Activated T-cell treated with anti-CD3 and anti-CD28 coated beads, Interleukin-2, amount 50 U/mL, for 4 hours (primary cell): ENCODE data around the gene LINGO1. TPM values are rescaled to one million over a fixed set of nuclear protein-coding genes. Genes with fewer than 3 reads are reported as not detected.

Experiments
- ATAC-seq, 2 donors: fragments of 200-7000 bp; cut with Tn5 transposase; one replicate each; pipeline ENCODE4 v1.10.0; 2021
- DNase-seq: peaks from one replicate; pipeline ENCODE4 v3.0.0-alpha.2; 2020
- H3K27me3 Mint-ChIP-seq: one replicate; pipeline ENCODE4 v1.8.0; 2021; ENCODE audit warnings: low read depth, mixed read lengths
- H3K36me3 Mint-ChIP-seq: one replicate; pipeline ENCODE4 v1.8.0; 2022; ENCODE audit warnings: mixed read lengths; ENCODE audit not compliant: insufficient read depth
- H3K4me1 Mint-ChIP-seq: one replicate; pipeline ENCODE4 v1.8.0; 2021; ENCODE audit warnings: low read depth, mixed read lengths
- H3K4me3 Mint-ChIP-seq: one replicate; pipeline ENCODE4 v1.8.0; 2021; ENCODE audit warnings: mild to moderate bottlenecking, moderate library complexity, mixed read lengths
- H3K9me3 Mint-ChIP-seq: one replicate; pipeline ENCODE4 v1.8.0; 2021; ENCODE audit warnings: mixed read lengths
- total RNA-seq, 3 donors: library from RNA; stranded (reverse); gene quantifications; one replicate each; pipeline ENCODE4 v1.2.1, GENCODE V29; 2021

LINGO1 gene
- total RNA-seq, 3 donors from 2014 or later, result not detected

- DNase-seq (no peak), ATAC-seq (no peak)
- Mint-ChIP-seq H3K4me3 (no peak overlapping the region), H3K27me3 (peaks cover 15% of the 10 kb centered on the region), H3K36me3 (no peaks in the 10 kb centered on the region), H3K4me1 (no peaks in the 10 kb centered on the region), H3K9me3 (no peaks in the 10 kb centered on the region)
Observed at GRCh38 chr15:77665530-77666295, 33.0 kb upstream of the LINGO1 start.

GRCh38 chr15:77664428-77664827 lies 31.7 kb upstream of the LINGO1 start:
- H3K9me3 Mint-ChIP-seq, result no peaks in the 10 kb centered on the region
- no peak for ATAC-seq

GRCh38 chr15:77663256-77663655 lies 30.5 kb upstream of the LINGO1 start:
- ATAC-seq (no peak), DNase-seq (no peak)
- Mint-ChIP-seq H3K4me1 (no peaks in the 10 kb centered on the region), H3K36me3 (no peaks in the 10 kb centered on the region), H3K27me3 (peaks cover 13% of the 10 kb centered on the region), H3K9me3 (no peaks in the 10 kb centered on the region), H3K4me3 (no peak overlapping the region)

More at GRCh38 chr15:77664428-77664827, 31.7 kb upstream of the LINGO1 start:
- no peaks in the 10 kb centered on the region for H3K4me1 Mint-ChIP-seq
- H3K4me3 Mint-ChIP-seq, result no peak overlapping the region
- H3K36me3 Mint-ChIP-seq, result no peaks in the 10 kb centered on the region
- no peak for DNase-seq
- H3K27me3 Mint-ChIP-seq, result peaks cover 9% of the 10 kb centered on the region

- Mint-ChIP-seq H3K9me3 (no peaks in the 10 kb centered on the region), H3K27me3 (peaks cover 23% of the 10 kb centered on the region), H3K36me3 (no peaks in the 10 kb centered on the region), H3K4me1 (no peaks in the 10 kb centered on the region), H3K4me3 (no peak overlapping the region)
- DNase-seq (no peak), ATAC-seq (peak in 1 of 2 donors; percentile 60)
Observed at GRCh38 chr15:77659350-77660321, 26.9 kb upstream of the LINGO1 start.

- H3K4me1 Mint-ChIP-seq, result no peaks in the 10 kb centered on the region
- H3K4me3 Mint-ChIP-seq, result no peak overlapping the region
Observed at GRCh38 chr15:77658304-77658703, 25.6 kb upstream of the LINGO1 start.

GRCh38 chr15:77657634-77658238 lies 25.0 kb upstream of the LINGO1 start:
- H3K4me3 Mint-ChIP-seq, result no peak overlapping the region
- no peaks in the 10 kb centered on the region for H3K4me1 Mint-ChIP-seq
- H3K36me3 Mint-ChIP-seq, result no peaks in the 10 kb centered on the region
- peaks cover 5% of the 10 kb centered on the region for H3K9me3 Mint-ChIP-seq
- no peak for ATAC-seq
- peaks cover 25% of the 10 kb centered on the region for H3K27me3 Mint-ChIP-seq
- no peak for DNase-seq

More at GRCh38 chr15:77658304-77658703, 25.6 kb upstream of the LINGO1 start:
- Mint-ChIP-seq H3K36me3 (no peaks in the 10 kb centered on the region), H3K27me3 (peaks cover 25% of the 10 kb centered on the region), H3K9me3 (peaks cover 5% of the 10 kb centered on the region)
- ATAC-seq, result no peak
- no peak for DNase-seq

GRCh38 chr15:77656294-77656693 lies 23.6 kb upstream of the LINGO1 start:
- ATAC-seq, result no peak
- Mint-ChIP-seq H3K27me3 (peaks cover 25% of the 10 kb centered on the region), H3K4me1 (no peaks in the 10 kb centered on the region), H3K9me3 (peaks cover 5% of the 10 kb centered on the region), H3K4me3 (no peak overlapping the region), H3K36me3 (no peaks in the 10 kb centered on the region)
- DNase-seq, result no peak

GRCh38 chr15:77654975-77655374 lies 22.3 kb upstream of the LINGO1 start:
- ATAC-seq (no peak), DNase-seq (no peak)
- Mint-ChIP-seq H3K27me3 (peaks cover 25% of the 10 kb centered on the region), H3K9me3 (peaks cover 5% of the 10 kb centered on the region), H3K36me3 (no peaks in the 10 kb centered on the region), H3K4me3 (no peak overlapping the region), H3K4me1 (no peaks in the 10 kb centered on the region)

GRCh38 chr15:77653832-77654480 lies 21.2 kb upstream of the LINGO1 start:
- peaks cover 27% of the 10 kb centered on the region for H3K27me3 Mint-ChIP-seq
- no peaks in the 10 kb centered on the region for H3K4me1 Mint-ChIP-seq
- peaks cover 5% of the 10 kb centered on the region for H3K9me3 Mint-ChIP-seq
- no peak overlapping the region for H3K4me3 Mint-ChIP-seq
- no peak for DNase-seq
- no peaks in the 10 kb centered on the region for H3K36me3 Mint-ChIP-seq
- no peak for ATAC-seq

- no peaks in the 10 kb centered on the region for H3K36me3 Mint-ChIP-seq
- no peak overlapping the region for H3K4me3 Mint-ChIP-seq
- no peaks in the 10 kb centered on the region for H3K4me1 Mint-ChIP-seq
- DNase-seq, result no peak
- peaks cover 5% of the 10 kb centered on the region for H3K9me3 Mint-ChIP-seq
- H3K27me3 Mint-ChIP-seq, result peaks cover 11% of the 10 kb centered on the region
- ATAC-seq, result peak in 1 of 2 donors; percentile 51
Observed at GRCh38 chr15:77650265-77650664, 17.6 kb upstream of the LINGO1 start.

GRCh38 chr15:77649610-77650009 lies 16.9 kb upstream of the LINGO1 start:
- ATAC-seq (no peak), DNase-seq (no peak)
- Mint-ChIP-seq H3K9me3 (peaks cover 5% of the 10 kb centered on the region), H3K36me3 (no peaks in the 10 kb centered on the region), H3K4me1 (no peaks in the 10 kb centered on the region), H3K27me3 (peaks cover 9% of the 10 kb centered on the region), H3K4me3 (no peak overlapping the region)

GRCh38 chr15:77649017-77649416 lies 16.3 kb upstream of the LINGO1 start:
- DNase-seq (no peak), ATAC-seq (no peak)
- Mint-ChIP-seq H3K9me3 (peaks cover 3% of the 10 kb centered on the region), H3K4me1 (no peaks in the 10 kb centered on the region), H3K36me3 (no peaks in the 10 kb centered on the region), H3K27me3 (peaks cover 8% of the 10 kb centered on the region), H3K4me3 (no peak overlapping the region)

GRCh38 chr15:77647961-77648360 lies 15.2 kb upstream of the LINGO1 start:
- no peak for ATAC-seq
- Mint-ChIP-seq H3K4me1 (no peaks in the 10 kb centered on the region), H3K36me3 (no peaks in the 10 kb centered on the region), H3K4me3 (no peak overlapping the region), H3K27me3 (peaks cover 9% of the 10 kb centered on the region), H3K9me3 (no peaks in the 10 kb centered on the region)
- no peak for DNase-seq
